ENCODE results near the gene TMEM185A.
"Not testable (repeated sequence)": the region's sequence is repeated elsewhere in the genome, so short reads cannot be mapped to it uniquely, and the experiment has no call there.

TMEM185A gene

DNA sequence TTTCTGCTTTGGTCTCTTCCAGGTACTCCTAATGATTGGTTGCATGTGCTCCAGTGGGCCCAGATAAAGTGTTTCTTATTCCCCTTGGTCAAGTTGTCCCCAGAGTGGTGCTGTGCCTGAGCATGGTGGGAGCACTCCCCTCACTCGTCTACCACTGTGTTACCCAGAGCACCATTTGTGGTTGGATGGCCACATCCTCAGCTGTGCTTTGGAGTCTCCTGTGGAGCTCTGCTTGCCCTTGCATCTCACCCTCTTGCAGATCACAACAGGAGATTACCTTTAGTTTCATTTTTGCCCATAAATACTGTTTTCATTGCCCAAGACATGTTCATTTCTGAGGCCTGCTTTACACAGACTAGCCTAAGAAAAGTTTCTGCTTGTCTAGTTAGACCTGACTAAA lies 81.1 kb downstream of the TMEM185A start:
- DNase-seq: not testable (repeated sequence)

DNA sequence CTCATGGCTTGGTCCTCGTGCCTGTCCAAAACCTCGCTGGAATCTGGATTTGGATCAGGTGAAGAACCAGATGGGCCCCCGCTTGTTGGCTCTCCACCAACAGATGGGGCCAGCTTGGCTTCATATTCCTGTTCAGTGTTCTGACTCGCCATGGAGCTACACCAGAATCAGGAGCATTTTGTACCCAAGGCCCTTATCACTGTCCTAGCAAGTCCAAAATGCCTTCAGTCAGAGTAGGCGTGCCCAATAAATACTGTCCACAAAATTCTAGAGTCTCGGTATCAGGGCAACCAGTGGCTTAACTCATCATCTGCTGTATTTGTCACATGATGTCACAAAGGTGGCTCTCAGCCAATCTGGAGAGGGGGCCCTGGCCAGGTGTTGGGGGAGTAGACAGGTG lies 81.9 kb downstream of the TMEM185A start, which contains the start of gene HSFX3:
Gene HSFX3 (minus strand): TSS at position 224 of the 400 bp plus-strand sequence. CDS start 72 bp downstream, at position 152.
- not testable (repeated sequence) for DNase-seq

DNA sequence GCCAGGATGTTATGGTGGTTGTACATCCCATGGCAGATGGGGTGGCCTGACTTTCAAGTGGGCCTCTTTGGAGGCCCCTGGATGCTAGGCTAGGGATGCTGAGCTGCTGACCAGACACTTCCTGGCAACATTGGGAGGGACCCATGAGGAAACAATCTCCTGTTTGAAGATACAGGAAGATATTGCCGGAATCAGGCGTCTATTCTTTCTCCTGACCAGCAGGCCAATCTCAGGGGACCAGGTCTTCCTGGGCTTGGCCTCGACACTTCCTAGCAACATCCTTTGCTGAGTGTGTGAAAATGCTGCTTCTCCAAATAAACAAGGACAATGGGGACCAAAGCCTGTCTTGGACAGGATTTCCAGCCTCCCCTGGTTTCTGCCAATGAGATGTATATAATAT lies 83.8 kb downstream of the TMEM185A start:
- not testable (repeated sequence) for DNase-seq

DNA sequence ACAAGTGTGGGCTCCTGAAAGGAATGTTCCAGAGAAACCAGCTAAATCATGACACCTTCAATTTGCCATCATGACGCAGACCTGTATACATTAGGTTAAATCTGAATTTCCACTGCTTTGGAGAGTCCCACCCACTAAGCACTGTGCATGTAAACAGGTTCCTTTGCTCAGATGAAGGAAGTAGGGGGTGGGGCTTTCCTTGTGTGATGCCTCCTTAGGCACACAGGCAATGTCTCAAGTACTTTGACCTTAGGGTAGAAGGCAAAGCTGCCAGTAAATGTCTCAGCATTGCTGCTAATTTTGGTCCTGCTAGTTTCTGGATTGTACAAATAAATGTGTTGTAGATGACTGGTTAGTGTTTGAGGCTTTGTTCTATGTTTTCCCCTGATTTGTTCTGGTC lies 84.6 kb downstream of the TMEM185A start:
- not testable (repeated sequence) for DNase-seq
